Subcutaneous abdominal adipose tissue (tissue), 5 donors: Measurements from ENCODE around the gene SAMD14.

Experiments used
- H3K27ac ChIP-seq: one replicate; pipeline ENCODE4 v1.7.0; 2013; ENCODE audit warnings: low read depth, mild to moderate bottlenecking, inconsistent platforms, low read length, moderate library complexity
- H3K27me3 ChIP-seq, 5 donors: one replicate each; pipeline ENCODE4 v1.7.0; 2013; ENCODE audit warnings: low read length in 5 of 5, inconsistent platforms in 1 of 5; ENCODE audit not compliant: control insufficient read depth in 5 of 5, insufficient read depth in 4 of 5
- H3K36me3 ChIP-seq, 5 donors: one replicate each; pipeline ENCODE4 v1.7.0; 2013; ENCODE audit warnings: low read length in 5 of 5; ENCODE audit not compliant: control insufficient read depth in 5 of 5, insufficient read depth in 5 of 5
- H3K4me1 ChIP-seq, 5 donors: one replicate each; pipeline ENCODE4 v1.7.0; 2013; ENCODE audit warnings: low read length in 5 of 5, mild to moderate bottlenecking in 3 of 5, moderate library complexity in 1 of 5; ENCODE audit not compliant: control insufficient read depth in 5 of 5, insufficient read depth in 5 of 5
- H3K4me3 ChIP-seq, 5 donors: one replicate each; pipeline ENCODE4 v1.7.0; 2013; ENCODE audit warnings: low read length in 5 of 5, low read depth in 1 of 5
- H3K9ac ChIP-seq, 5 donors: one replicate each; pipeline ENCODE4 v1.7.0; 2013; ENCODE audit warnings: low read length in 5 of 5, mild to moderate bottlenecking in 4 of 5, moderate library complexity in 3 of 5
- H3K9me3 ChIP-seq, 5 donors: one replicate each; pipeline ENCODE4 v1.7.0; 2013; ENCODE audit warnings: low read length in 5 of 5; ENCODE audit not compliant: control insufficient read depth in 5 of 5
- donor health status: healthy.
- donor health status: healthy.
- donor health status: healthy.
- donor health status: healthy.
- donor health status: healthy.

SAMD14 gene

GRCh38 chr17:50080096-50080480 is 49.9 kb downstream of the SAMD14 start:
- Histone ChIP-seq H3K36me3 (peaks cover 0 to 50% (median 37%) of the 10 kb centered on the region in 5 donors), H3K4me1 (no peaks in the 10 kb centered on the region), H3K27ac (no peak overlapping the region), H3K9me3 (no peaks in the 10 kb centered on the region), H3K4me3 (no peak overlapping the region), H3K27me3 (peaks cover 0 to 4% (median 0%) of the 10 kb centered on the region in 5 donors), H3K9ac (no peak overlapping the region)

GRCh38 chr17:50079334-50080095 is 50.4 kb downstream of the SAMD14 start:
- H3K4me1 ChIP-seq, result no peaks in the 10 kb centered on the region
- peaks cover 0 to 51% (median 37%) of the 10 kb centered on the region in 5 donors for H3K36me3 ChIP-seq
- no peak overlapping the region for H3K4me3 ChIP-seq
- no peak overlapping the region for H3K27ac ChIP-seq
- H3K9ac ChIP-seq, result no peak overlapping the region
- H3K9me3 ChIP-seq, result no peaks in the 10 kb centered on the region
- peaks cover 0 to 4% (median 0%) of the 10 kb centered on the region in 5 donors for H3K27me3 ChIP-seq

DNA sequence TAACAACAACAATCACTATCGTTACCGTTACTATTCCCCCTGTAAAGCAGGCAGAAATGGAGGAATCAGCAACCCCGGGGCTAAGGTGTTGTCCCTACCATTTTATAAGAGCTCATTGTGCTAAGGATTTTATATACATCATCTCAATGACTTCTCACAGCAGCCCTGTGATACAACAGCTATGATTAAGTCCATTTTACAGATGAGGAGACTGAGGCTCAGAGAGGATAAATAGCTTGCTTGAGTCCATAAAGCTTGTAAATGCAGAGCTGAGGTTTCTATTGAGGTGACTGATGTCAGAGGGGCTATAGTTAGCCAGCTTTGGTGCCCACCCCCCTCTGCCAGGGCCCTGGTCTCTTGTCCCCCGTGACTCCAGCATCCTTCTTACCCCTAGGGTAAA is 51.5 kb downstream of the SAMD14 start:
- peaks cover 0 to 62% (median 37%) of the 10 kb centered on the region in 5 donors for H3K36me3 ChIP-seq
- no peaks in the 10 kb centered on the region for H3K4me1 ChIP-seq
- no peak overlapping the region for H3K9ac ChIP-seq
- no peak overlapping the region for H3K27ac ChIP-seq
- no peak overlapping the region for H3K4me3 ChIP-seq
- H3K9me3 ChIP-seq, result no peaks in the 10 kb centered on the region
- H3K27me3 ChIP-seq, result peaks cover 0 to 4% (median 0%) of the 10 kb centered on the region in 5 donors

GRCh38 chr17:50076591-50077235 is 53.2 kb downstream of the SAMD14 start:
- Histone ChIP-seq H3K4me1 (no peaks in the 10 kb centered on the region), H3K9ac (no peak overlapping the region), H3K27me3 (peaks cover 0 to 4% (median 0%) of the 10 kb centered on the region in 5 donors), H3K9me3 (peaks cover 0 to 3% (median 0%) of the 10 kb centered on the region in 5 donors), H3K4me3 (no peak overlapping the region), H3K36me3 (peaks cover 0 to 69% (median 43%) of the 10 kb centered on the region in 5 donors), H3K27ac (no peak overlapping the region)

DNA sequence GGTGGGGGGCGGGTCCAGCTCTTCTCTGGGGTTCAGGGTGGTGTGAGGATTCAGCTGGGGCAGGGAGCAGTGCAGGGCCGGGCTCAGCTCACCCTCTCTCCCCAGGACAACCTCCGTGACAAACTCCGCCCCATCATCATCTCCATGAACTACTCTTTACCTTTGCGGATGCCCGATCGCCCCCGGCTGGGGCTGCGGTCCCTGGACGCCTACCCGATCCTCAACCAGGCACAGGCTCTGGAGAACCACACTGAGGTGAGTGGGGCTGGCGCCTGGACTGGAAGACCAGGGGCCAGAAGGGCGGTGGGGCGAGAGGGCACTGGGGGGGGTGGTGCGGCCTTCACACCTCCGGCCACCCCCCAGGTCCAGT is 53.8 kb downstream of the SAMD14 start:
- Histone ChIP-seq H3K4me3 (no peak overlapping the region), H3K9me3 (peaks cover 0 to 4% (median 0%) of the 10 kb centered on the region in 5 donors), H3K27me3 (peaks cover 0 to 4% (median 0%) of the 10 kb centered on the region in 5 donors), H3K4me1 (no peaks in the 10 kb centered on the region), H3K9ac (no peak overlapping the region), H3K36me3 (peaks cover 0 to 69% (median 41%) of the 10 kb centered on the region in 5 donors), H3K27ac (no peak overlapping the region)

DNA sequence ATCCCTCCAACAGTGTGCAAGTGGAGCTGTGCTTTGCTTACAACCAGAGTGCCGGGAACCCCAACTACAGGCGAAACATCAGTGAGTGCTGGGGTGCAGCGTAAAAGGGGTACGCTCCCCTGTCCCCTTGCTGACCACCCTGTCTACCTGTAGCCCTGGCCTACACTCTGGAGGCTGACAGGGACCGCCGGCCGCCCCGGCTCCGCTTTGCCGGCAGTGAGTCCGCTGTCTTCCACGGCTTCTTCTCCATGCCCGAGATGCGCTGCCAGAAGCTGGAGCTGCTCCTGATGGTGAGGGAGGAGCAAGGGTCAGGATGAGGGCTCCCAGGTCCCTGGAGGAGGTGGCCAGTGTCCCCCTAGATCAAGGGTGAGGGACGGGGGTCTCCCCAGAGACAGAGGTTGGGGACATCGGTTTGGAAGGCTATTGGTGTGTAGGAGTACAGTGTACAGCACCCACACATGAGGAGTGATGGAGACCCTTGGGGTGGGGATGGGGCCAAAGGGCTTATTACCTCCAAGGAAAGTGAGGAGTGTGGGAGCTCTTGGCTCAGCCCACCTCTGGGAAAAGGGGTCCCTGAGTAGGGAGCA is 54.4 kb downstream of the SAMD14 start:
- Histone ChIP-seq H3K27ac (no peak overlapping the region), H3K9ac (no peak overlapping the region), H3K4me3 (no peak overlapping the region), H3K4me1 (no peaks in the 10 kb centered on the region), H3K27me3 (peaks cover 0 to 4% (median 0%) of the 10 kb centered on the region in 5 donors), H3K9me3 (peaks cover 0 to 5% (median 0%) of the 10 kb centered on the region in 5 donors), H3K36me3 (peaks cover 0 to 69% (median 41%) of the 10 kb centered on the region in 5 donors)

DNA sequence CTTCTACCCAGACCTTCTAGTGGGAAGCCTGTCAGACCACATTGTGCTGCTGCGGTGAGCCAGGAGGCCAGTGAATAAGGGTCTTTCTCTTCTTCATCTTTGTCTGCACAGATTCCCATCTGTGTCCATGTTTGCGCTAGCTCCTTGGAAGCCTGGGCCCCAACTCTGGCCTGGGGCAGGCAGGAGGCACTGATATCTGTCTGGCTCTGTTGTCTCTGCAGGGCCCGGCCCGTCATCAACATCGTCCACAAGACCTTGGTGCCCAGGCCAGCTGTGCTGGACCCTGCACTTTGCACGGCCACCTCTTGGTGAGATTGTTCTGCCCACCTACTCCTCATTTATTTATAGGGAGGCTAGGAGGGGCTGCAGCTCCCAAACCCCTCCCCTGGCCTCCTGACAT is 55.7 kb downstream of the SAMD14 start:
- peaks cover 0 to 4% (median 0%) of the 10 kb centered on the region in 5 donors for H3K27me3 ChIP-seq
- H3K36me3 ChIP-seq, result peaks cover 0 to 57% (median 31%) of the 10 kb centered on the region in 5 donors
- no peak overlapping the region for H3K27ac ChIP-seq
- no peak overlapping the region for H3K4me3 ChIP-seq
- H3K9me3 ChIP-seq, result peaks cover 0 to 5% (median 0%) of the 10 kb centered on the region in 5 donors
- no peaks in the 10 kb centered on the region for H3K4me1 ChIP-seq
- H3K9ac ChIP-seq, result no peak overlapping the region

DNA sequence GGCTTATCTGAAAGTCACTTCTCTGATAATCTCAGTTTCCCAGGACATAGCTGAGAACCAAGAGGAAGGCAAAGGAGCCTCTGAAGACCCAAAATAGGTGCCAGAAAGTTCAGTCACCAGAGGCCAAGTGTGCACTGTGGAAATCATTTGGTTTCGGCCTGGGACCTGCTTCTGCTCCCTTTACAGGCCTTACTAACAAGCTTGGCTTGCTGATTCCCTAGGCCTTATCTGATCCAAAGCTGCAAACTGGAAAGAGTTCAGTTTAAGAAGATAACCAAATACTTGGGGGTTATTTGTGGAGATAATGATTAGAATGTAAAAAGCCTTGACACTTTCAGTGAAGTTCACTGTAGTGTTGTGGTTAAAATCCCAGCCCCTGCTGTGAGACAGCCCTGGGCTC is 57.0 kb downstream of the SAMD14 start:
- Histone ChIP-seq H3K27ac (no peak overlapping the region), H3K36me3 (peaks cover 0 to 54% (median 26%) of the 10 kb centered on the region in 5 donors)

GRCh38 chr17:50072130-50072529 is 57.8 kb downstream of the SAMD14 start:
- no peak overlapping the region for H3K27ac ChIP-seq
- H3K27me3 ChIP-seq, result no peaks in the 10 kb centered on the region
- H3K4me1 ChIP-seq, result peaks cover 0 to under 1% (median 0%) of the 10 kb centered on the region in 5 donors
- H3K9me3 ChIP-seq, result peaks cover 0 to 5% (median 0%) of the 10 kb centered on the region in 5 donors
- H3K36me3 ChIP-seq, result peaks cover 0 to 47% (median 19%) of the 10 kb centered on the region in 5 donors
- H3K4me3 ChIP-seq, result no peak overlapping the region
- H3K9ac ChIP-seq, result no peak overlapping the region

More for the DNA sequence above, 57.0 kb downstream of the SAMD14 start:
- H3K9ac ChIP-seq, result no peak overlapping the region
- no peak overlapping the region for H3K4me3 ChIP-seq
- no peaks in the 10 kb centered on the region for H3K4me1 ChIP-seq
- peaks cover 0 to under 1% (median 0%) of the 10 kb centered on the region in 5 donors for H3K27me3 ChIP-seq
- peaks cover 0 to 5% (median 0%) of the 10 kb centered on the region in 5 donors for H3K9me3 ChIP-seq

GRCh38 chr17:50071692-50072091 is 58.3 kb downstream of the SAMD14 start:
- no peak overlapping the region for H3K4me3 ChIP-seq
- H3K9ac ChIP-seq, result no peak overlapping the region
- H3K4me1 ChIP-seq, result peaks cover 0 to 5% (median 0%) of the 10 kb centered on the region in 5 donors
- no peak overlapping the region for H3K27ac ChIP-seq
- H3K36me3 ChIP-seq, result peaks cover 0 to 43% (median 16%) of the 10 kb centered on the region in 5 donors
- H3K27me3 ChIP-seq, result no peaks in the 10 kb centered on the region
- peaks cover 0 to 5% (median 0%) of the 10 kb centered on the region in 5 donors for H3K9me3 ChIP-seq
